LoVo (cell line): ENCODE data around the gene OBSCN.
"Not testable (repeated sequence)": the region's sequence is repeated elsewhere in the genome, so short reads cannot be mapped to it uniquely, and the experiment has no call there.

ENCODE experiments used
- DNase-seq: peaks from one replicate; pipeline ENCODE4 v3.0.0-alpha.2; 2016; ENCODE audit warnings: low spot score

The OBSCN gene

GRCh38 chr1:228226956-228227791, 19.3 kb downstream of the OBSCN start:
- peak; percentile 6 for DNase-seq

DNA sequence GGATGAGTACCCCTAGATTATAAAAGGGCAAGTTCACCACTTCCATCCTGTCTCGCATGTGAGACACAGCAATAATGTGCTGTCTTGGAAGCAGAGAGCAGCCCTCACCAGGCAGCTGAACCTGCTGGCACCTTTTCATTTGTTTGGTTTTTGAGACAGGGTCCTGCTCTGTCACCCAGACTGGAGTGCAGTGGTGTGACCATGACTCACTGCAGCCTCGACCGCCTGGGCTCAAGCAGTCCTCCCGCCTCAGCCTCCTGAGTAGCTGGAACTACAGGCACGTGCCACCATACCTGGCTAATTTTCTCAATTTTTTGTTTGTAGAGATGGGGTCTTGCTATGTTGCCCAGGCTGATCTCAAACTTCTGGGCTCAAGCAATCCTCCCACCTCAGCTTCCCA, 20.3 kb downstream of the OBSCN start:
- not testable (repeated sequence) for DNase-seq

- no peak for DNase-seq
Measured at GRCh38 chr1:228228601-228229074, 20.8 kb downstream of the OBSCN start.

GRCh38 chr1:228231189-228231588, 23.3 kb downstream of the OBSCN start:
- no peak for DNase-seq

- no peak for DNase-seq
Measured at GRCh38 chr1:228233136-228233535, 25.3 kb downstream of the OBSCN start.

GRCh38 chr1:228234921-228235320, 27.1 kb downstream of the OBSCN start:
- DNase-seq, result no peak

- DNase-seq, result peak; percentile 61
Measured at GRCh38 chr1:228236744-228237143, 28.9 kb downstream of the OBSCN start.

- no peak for DNase-seq
Measured at GRCh38 chr1:228238007-228238406, 30.2 kb downstream of the OBSCN start.

DNA sequence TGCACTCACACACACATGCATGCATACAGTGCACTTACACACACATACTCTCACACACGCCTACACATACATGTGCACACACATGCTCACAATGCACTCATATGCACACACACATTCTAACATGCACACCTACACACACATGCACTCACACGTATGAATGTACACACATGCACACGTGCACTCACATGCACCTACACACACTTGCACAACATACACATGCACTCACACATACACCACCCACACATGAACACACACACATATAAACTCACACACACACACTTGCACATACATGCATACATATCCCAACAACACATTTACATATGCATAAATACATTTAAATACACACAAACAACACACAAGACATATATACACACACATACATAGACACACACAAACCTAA, 30.6 kb downstream of the OBSCN start:
- no peak for DNase-seq

DNA sequence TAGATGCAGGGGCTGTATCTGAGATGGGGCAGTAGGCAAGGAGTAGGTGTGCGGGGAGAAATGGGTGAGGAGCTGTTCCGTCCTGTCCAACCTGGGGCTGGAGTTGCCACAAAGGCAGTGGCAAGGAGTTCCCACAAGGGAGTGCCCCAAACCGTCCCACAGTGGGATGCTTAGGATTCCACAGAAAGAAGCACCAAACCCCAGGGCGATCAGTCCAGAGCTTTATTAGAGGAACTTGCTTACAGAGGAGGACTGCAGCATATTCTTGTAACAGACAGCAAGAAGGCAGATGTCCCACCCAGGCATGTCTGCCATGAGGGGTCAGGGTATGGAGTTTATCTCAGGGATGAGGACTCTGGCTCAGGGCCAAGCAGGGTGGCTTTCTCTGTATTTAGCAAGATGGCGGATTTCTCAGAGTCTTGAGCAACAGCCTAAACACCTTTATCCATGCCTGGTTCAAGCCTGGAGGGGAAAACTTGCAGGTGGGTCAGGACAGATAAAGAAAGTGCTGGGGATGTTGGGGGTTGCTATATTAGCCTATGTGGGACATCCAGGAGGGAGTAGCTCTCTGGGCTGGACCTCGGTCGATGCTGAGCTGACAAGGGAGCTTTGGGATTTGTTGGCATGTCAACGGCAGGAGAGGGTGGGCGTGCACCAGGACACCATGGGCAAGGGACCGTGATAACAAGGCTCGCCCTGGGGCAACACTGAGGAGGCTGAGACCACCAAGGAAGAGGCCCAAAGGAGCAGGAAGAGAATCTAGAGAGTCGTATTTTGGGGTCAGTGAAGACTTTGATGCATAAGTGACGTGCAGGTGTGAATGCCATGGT, 32.8 kb downstream of the OBSCN start:
- no peak for DNase-seq

DNA sequence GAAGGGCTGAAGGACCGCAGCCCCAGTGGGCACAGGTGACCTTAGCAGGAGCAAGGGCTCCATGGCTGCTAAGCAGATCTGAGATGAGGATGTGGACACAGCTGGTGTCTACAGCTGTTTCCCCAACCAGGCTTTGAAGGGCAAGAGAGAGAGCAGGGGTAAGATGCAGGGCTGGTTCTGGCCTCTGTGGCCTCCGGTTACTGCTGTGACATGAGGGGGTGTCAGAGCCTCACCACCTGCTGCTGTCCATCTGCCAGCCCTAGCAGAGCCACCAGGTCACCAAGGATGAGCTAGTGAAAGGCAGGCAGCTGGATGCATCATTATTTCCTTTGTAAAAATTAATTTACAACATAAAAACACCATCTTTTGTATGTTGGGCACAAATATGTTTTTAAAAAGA, 33.4 kb downstream of the OBSCN start:
- DNase-seq, result no peak

DNA sequence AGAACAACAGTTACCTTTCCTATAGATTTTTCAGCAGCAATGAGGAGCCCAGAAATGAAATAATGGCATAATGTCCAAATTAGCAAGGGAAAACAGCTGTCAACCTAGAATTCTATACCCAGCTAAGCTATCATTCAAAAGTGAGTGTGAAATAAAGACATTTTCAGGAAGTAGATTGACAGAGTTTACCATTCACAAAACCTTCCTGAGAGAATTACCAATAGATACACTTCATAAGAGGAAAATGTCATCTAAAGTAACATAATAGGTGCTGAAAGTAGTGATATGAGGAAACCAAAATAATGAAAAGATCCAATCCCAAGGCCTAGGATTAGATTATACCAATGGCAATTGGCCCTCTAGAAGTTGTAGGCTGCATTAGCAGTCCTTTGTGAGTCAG, 34.6 kb downstream of the OBSCN start:
- DNase-seq, result no peak

GRCh38 chr1:228243093-228243492, 35.2 kb downstream of the OBSCN start:
- no peak for DNase-seq

- DNase-seq, result not testable (repeated sequence)
Measured at GRCh38 chr1:228243989-228244388, 36.1 kb downstream of the OBSCN start.

DNA sequence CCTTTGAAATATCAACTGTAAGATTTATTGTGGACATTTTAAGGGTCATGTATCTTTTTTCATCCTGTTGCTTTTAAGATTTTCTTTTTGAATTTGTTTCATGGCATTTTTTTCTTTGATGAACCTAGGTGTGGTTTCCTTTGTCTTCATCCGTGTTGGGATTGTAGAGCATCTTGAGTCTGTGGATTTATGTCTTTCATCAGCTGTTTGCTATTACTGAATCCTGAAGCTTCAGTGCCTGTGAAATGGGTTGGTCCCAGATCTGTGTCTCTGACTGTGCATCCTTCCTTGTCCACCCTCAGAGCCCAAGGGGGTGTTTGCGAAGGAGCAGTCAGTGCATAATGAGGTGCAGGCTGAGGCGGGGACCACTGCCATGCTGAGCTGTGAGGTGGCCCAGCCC, 37.3 kb downstream of the OBSCN start:
- no peak for DNase-seq

GRCh38 chr1:228246216-228246900, 38.5 kb downstream of the OBSCN start:
- DNase-seq, result no peak

DNA sequence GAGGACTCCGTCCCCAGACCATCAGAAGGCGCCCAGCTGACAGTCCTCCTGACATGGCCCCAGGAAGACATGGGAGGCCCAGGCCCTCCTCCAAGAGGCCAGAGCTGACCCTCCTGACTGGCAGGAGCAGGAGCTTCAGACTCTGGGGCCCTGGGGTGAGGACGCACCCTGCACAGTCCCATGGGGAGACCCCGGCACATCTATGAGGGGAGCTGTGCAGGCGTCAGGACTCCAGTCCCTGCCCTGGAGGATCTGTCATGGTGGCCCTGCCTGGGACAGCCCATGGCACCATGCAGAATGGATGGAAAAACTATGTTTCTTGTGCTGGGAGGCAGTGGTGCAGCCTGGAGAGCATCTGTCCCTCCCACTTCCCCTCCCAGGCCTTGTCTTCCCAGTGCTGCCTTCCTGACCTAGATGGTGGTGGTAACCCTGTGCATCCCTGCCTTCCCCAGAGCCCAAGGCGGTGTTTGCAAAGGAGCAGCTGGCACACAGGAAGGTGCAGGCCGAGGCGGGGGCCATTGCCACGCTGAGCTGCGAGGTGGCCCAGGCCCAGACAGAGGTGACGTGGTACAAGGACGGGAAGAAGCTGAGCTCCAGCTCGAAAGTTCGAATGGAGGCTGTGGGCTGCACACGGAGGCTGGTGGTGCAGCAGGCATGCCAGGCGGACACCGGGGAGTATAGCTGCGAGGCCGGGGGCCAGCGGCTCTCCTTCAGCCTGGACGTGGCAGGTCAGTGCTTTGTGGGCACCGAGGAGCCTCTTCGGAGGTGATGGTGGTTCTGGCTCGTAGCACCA, 41.9 kb downstream of the OBSCN start:
- no peak for DNase-seq

DNA sequence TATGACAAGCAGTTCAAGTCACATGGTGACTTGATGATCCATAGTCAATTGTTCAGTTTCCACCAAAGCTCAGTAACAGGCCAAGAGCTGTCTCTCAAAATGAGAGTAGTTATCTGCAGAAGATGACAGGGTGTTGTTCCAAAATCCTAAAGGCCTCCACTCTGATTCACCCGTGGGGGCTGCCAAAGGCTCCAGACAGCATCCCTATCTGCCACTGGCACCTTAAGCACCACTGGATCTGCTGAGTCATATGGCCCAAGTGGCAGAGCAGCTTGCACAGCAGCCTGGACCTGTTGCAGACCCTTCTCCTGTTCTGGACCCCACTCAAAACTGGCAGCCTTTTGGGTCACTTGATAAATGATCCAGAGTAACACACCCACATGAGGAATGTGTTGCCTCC, 44.6 kb downstream of the OBSCN start:
- not testable (repeated sequence) for DNase-seq

- no peak for DNase-seq
Measured at GRCh38 chr1:228256626-228257375, 49.0 kb downstream of the OBSCN start.

- no peak for DNase-seq
Measured at GRCh38 chr1:228258486-228258885, 50.6 kb downstream of the OBSCN start.

GRCh38 chr1:228259368-228259894, 51.6 kb downstream of the OBSCN start:
- DNase-seq, result no peak
